Activated T-helper 1 cell treated with anti-CD3 and anti-CD28 coated beads, Interleukin-12 subunit alpha, Interleukin-12 subunit beta, Interleukin-2, Interleukin-4 antibody, amounts not matched to agents 30 ng/mL and 10 ng/mL and 1 ng/mL, durations not matched to agents 14 hours and 24 hours and 36 hours (primary cell): ENCODE measurements around the gene PRXL2B. TPM values are rescaled to one million over a fixed set of nuclear protein-coding genes. Genes with fewer than 3 reads are reported as not detected.
"Not testable (repeated sequence)": the region's sequence is repeated elsewhere in the genome, so short reads cannot be mapped to it uniquely, and the experiment has no call there.

ENCODE experiments used
- DNase-seq: peaks from one replicate; pipeline ENCODE4 v3.0.0; 2021; ENCODE audit warnings: low spot score
- H3K27ac Mint-ChIP-seq: one replicate; pipeline ENCODE4 v1.8.0; 2021; ENCODE audit warnings: mild to moderate bottlenecking, mixed read lengths
- H3K27me3 Mint-ChIP-seq: one replicate; pipeline ENCODE4 v1.8.0; 2022; ENCODE audit warnings: mild to moderate bottlenecking, moderate library complexity, mixed read lengths; ENCODE audit not compliant: insufficient read depth
- H3K36me3 Mint-ChIP-seq: one replicate; pipeline ENCODE4 v1.8.0; 2021; ENCODE audit warnings: low read depth, mixed read lengths
- H3K4me1 Mint-ChIP-seq: one replicate; pipeline ENCODE4 v1.8.0; 2021; ENCODE audit warnings: low read depth, mixed read lengths
- H3K4me3 Mint-ChIP-seq: one replicate; pipeline ENCODE4 v1.8.0; 2021; ENCODE audit warnings: mild to moderate bottlenecking, moderate library complexity, mixed read lengths
- H3K9me3 Mint-ChIP-seq: one replicate; pipeline ENCODE4 v1.8.0; 2021; ENCODE audit warnings: mixed read lengths
- intact Hi-C: fragments of 100-400 bp; cut with micrococcal nuclease; formaldehyde crosslinking; loops from one replicate; pipeline ENCODE4 v1.15.1; 2024
- total RNA-seq: library from RNA; stranded (reverse); gene quantifications from 2 replicates; pipeline ENCODE4 v1.2.3, GENCODE V29; 2022

The PRXL2B gene
- total RNA-seq, 1 donor from 2014 or later: 39.5 TPM

DNA sequence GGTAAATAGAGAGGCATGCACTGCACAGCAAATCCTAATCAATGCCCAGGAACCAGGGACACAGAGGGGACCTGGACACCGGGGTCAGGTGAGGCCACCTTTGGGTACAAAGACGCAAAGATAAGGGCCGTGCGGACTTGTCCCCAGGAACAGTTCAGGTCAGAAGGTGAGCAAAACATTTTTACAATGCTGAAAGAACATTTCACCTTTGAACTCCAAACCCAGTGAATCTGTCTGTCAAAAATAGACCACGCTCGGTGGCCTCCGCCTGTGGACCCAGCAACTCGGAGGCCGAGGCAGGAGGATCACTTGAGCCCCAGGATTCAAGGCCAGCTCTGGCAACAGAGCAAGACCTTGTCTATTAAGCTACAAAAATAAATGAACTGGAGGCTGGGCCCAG is 15.2 kb upstream of the PRXL2B start:
- H3K27me3 Mint-ChIP-seq: no peaks in the 10 kb centered on the region
- peaks cover 31% of the 10 kb centered on the region for H3K4me1 Mint-ChIP-seq
- peaks cover 28% of the 10 kb centered on the region for H3K9me3 Mint-ChIP-seq
- H3K27ac Mint-ChIP-seq: no peak overlapping the region
- no peak for DNase-seq
- peaks cover 21% of the 10 kb centered on the region for H3K36me3 Mint-ChIP-seq
- intact Hi-C loops: no loop called here
- no peak overlapping the region for H3K4me3 Mint-ChIP-seq

DNA sequence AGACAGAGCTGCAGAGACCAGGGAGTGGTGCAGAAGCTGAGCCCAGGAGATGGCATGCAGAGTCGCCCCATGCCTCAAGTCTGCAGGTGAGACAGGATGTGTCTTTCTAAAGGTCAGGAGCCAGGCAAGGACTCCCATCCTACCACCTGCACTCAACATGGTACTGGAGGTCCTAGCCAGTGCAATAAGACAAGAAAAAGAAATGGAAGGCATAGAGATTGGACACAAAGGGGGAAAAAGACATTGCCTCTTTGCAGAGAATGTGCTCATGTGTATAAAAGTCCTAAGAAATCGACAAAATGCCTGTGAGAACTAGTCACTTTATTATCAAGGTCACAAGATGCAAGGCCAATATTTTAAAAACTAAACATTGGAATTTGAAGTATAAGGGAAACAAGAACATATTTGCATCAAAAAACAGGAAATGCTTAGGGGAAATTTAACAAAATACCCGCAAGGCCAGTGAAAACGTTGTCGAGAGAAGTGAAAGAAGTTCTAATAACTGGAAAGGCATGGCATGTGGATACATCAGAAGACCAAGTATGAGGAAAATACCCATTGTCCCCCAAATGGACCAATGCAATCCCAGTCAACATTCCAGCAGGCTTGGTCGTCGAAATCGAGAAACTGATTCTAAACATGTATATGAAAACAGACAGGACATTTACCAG is 13.2 kb upstream of the PRXL2B start:
- DNase-seq: no peak
- intact Hi-C loops: no loop called here
- H3K36me3 Mint-ChIP-seq: peaks cover 21% of the 10 kb centered on the region
- H3K27ac Mint-ChIP-seq: peak overlapping the region; percentile 32
- no peaks in the 10 kb centered on the region for H3K27me3 Mint-ChIP-seq
- peaks cover 44% of the 10 kb centered on the region for H3K4me1 Mint-ChIP-seq
- H3K4me3 Mint-ChIP-seq: peak overlapping the region; percentile 47
- peaks cover 28% of the 10 kb centered on the region for H3K9me3 Mint-ChIP-seq

DNA sequence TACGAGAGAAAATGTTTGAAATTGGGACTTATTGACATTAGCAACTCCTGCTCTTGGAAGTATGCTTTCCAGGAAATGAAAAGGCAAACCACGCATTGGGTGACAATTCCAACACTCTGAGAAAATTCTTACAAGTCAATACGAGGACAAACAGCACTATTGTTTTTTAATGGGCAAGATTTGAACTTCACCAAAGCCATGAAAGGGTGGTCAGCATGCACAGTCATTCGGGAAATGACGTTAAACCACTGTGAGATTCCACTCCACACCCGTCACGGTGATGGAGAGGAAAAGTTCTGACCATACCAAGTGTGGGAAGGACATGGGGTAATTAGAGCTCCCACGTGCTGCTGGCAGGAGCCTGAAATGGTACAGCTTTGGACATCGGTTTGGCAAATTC is 12.2 kb upstream of the PRXL2B start:
- H3K27ac Mint-ChIP-seq: peak overlapping the region; percentile 29
- no peak for DNase-seq
- H3K9me3 Mint-ChIP-seq: peaks cover 28% of the 10 kb centered on the region
- intact Hi-C loops: no loop called here
- no peaks in the 10 kb centered on the region for H3K27me3 Mint-ChIP-seq
- H3K4me1 Mint-ChIP-seq: peaks cover 53% of the 10 kb centered on the region
- H3K4me3 Mint-ChIP-seq: no peak overlapping the region
- H3K36me3 Mint-ChIP-seq: peaks cover 24% of the 10 kb centered on the region

DNA sequence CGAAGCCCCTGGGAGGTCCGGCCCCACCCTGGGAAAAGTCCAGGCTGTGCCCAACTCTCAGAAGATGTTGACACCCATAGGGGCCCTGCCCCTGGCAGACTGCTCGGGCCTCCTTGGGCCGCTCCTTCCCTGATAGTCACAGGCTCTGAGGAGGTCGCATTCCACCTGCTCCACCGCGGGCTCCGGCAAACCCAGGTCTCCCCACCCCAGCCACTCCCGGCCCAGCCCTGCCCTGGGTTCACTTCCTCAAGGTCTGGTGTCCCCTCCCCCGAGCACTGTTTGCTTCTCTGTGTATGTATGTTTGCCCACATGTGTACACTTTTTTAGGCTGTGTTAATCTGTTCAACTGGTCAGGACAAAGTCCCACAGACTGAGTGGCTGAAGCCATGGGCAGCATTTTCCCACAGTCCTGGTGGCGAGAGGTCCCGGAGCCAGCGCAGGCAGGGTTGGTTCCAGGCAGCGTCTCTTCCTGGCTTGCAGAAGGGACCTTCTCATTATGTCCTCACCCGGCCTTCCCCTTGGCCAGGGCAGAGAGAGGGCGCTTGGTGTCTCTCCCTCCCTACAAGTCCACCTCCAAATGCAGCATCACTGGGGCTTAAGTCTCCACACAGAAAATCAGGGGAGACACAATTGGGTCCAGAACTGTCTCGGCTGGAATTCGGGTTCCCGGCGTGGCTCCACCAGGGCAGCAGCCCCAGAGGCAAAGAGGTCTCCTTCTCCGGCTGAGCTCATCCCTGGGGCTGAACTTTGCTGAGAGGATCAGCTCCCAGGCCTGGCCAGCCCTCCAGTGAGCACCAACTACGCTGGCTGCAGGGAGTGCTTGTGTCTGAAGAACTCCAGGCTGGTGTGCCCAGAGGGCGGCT is 10.5 kb upstream of the PRXL2B start:
- H3K4me3 Mint-ChIP-seq: peak overlapping the region; percentile 19
- DNase-seq: no peak
- H3K36me3 Mint-ChIP-seq: peaks cover 22% of the 10 kb centered on the region
- H3K27ac Mint-ChIP-seq: peak overlapping the region; percentile 78
- peaks cover 67% of the 10 kb centered on the region for H3K4me1 Mint-ChIP-seq
- H3K27me3 Mint-ChIP-seq: no peaks in the 10 kb centered on the region
- intact Hi-C loops: no loop called here
- H3K9me3 Mint-ChIP-seq: peaks cover 24% of the 10 kb centered on the region

DNA sequence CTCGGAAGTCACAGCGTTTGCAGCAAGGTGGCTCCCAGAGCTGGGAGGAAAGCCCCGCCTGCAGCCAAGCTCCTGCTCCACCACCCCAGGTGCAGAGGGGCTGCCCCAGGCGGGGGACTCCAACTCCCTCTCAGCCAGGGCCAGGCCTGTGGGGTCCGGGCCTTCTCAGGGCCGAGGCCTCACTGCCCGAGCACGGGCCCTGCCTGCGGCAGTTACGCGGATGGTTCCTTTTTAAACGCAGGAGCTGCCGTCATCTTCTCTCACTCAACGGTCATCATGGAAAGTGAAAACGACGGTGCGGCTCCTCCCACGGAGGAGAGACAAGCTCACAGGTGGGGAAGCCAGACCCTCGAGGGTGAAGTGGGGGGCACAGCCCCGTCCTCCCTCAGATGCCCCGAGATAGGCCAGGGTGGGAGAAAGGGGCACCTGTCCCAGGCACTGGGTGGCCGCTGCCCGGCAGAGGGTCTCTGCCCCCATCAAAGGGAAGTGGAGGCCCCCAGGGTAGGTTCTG is 9.0 kb upstream of the PRXL2B start:
- peaks cover 82% of the 10 kb centered on the region for H3K4me1 Mint-ChIP-seq
- peaks cover 19% of the 10 kb centered on the region for H3K9me3 Mint-ChIP-seq
- peak; percentile 34 for DNase-seq
- peak overlapping the region; percentile 70 for H3K4me3 Mint-ChIP-seq
- H3K27me3 Mint-ChIP-seq: not testable (repeated sequence)
- H3K36me3 Mint-ChIP-seq: peaks cover 21% of the 10 kb centered on the region
- intact Hi-C loops: loop anchor here (1.0 to 2.0 kb wide), 5 partner anchors 9 to 165 kb away; partner anchors contain the start of genes PEX10, PRXL2B and TNFRSF14
- peak overlapping the region; percentile 95 for H3K27ac Mint-ChIP-seq

DNA sequence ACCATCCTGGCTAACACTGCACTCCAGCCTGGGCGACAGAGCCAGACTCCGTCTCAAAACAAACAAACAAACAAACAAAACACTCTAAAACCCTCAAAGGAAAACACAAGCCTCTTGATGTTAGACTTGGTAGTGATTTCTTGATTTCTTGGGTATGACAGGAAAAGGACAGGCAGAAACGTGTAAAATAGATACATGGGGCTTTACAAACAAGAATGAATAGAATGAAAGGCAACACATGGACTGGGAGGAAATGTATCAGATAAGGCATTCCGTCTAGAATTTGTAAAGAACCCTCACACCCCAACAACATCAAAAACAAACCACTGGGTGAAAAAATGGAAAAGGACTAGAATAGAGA is 7.8 kb upstream of the PRXL2B start:
- Mint-ChIP-seq H3K9me3 (peaks cover 8% of the 10 kb centered on the region), H3K27me3 (no peaks in the 10 kb centered on the region), H3K4me1 (peaks cover 83% of the 10 kb centered on the region), H3K27ac (peak overlapping the region; percentile 95), H3K4me3 (peak overlapping the region; percentile 42), H3K36me3 (peaks cover 14% of the 10 kb centered on the region)
- DNase-seq: no peak
- intact Hi-C loops: loop anchor here (1.0 to 2.0 kb wide), 5 partner anchors 8 to 166 kb away; partner anchors contain the start of genes PEX10, PRXL2B and TNFRSF14

DNA sequence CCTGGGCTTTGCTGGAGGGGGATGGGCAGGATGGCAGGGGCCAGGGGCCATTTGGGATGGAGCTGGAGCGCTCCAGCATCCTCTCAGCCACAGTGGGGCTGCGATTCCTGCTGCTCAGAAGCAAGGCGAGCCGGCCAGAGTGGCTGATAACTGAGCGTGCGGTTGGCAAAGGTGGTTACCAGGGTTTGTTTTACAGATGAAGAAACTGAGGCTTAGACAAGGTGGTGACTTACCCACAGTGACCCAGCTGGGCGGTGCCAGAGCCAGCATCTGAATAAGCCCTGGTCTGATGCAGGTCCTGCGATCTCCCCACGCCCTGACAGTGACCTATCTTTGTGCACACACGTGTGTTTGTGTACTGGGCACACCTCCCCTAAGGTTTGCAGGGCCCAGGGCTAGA is 5.9 kb upstream of the PRXL2B start:
- Mint-ChIP-seq H3K27ac (peak overlapping the region; percentile 72), H3K36me3 (peaks cover 8% of the 10 kb centered on the region), H3K4me1 (peaks cover 84% of the 10 kb centered on the region), H3K9me3 (no peaks in the 10 kb centered on the region), H3K4me3 (no peak overlapping the region), H3K27me3 (no peaks in the 10 kb centered on the region)
- no peak for DNase-seq
- intact Hi-C loops: loop anchor here (10.0 kb wide), 1 partner anchor 1044 kb away; the partner anchor contains the start of gene TPRG1L

DNA sequence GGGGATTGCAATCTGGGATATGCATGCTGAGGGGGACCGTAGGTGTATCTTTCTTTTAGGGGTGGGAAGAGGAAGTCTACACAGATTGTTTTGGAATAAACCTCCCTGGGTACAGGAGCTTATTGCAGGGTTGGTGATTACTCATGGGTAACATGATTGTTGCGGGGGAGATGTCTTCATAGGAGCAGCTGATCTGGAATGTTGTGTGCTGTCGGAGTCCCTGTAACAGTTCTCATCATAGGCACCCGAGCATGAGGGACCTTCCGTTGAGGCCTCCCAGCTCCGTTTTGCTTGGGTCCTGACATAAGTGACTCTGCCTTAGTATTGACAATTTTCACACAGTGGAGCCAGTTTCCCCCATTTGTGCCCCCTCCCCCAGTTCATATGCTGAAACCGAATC is 4.2 kb upstream of the PRXL2B start:
- H3K27me3 Mint-ChIP-seq: no peaks in the 10 kb centered on the region
- no peak for DNase-seq
- intact Hi-C loops: loop anchor here (10.0 kb wide), 1 partner anchor 1042 kb away; the partner anchor contains the start of gene TPRG1L
- H3K36me3 Mint-ChIP-seq: peaks cover 6% of the 10 kb centered on the region
- peak overlapping the region; percentile 45 for H3K27ac Mint-ChIP-seq
- no peak overlapping the region for H3K4me3 Mint-ChIP-seq
- peaks cover 74% of the 10 kb centered on the region for H3K4me1 Mint-ChIP-seq
- H3K9me3 Mint-ChIP-seq: no peaks in the 10 kb centered on the region

DNA sequence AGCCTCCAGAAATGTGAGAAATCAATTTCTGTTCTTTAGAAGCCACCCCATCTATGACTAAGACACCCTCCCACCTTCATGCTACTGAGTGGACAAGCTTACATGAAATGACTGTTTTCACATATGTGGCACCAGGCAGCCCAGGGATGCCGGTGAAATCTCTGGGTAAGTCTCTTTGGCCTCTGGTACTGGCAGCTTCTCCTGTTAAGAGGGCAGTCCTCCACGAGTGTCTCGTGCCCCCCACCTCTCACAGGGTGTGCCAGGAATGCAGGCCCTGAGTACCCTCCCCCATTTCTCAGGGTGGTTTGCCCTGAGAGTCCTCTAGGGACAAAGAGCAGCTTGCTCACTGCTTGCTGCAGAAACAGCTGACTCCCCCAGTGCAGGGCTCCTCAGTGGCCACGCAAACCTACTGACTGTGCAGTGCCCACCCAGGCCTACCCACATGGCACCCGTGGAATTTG is 3.2 kb upstream of the PRXL2B start:
- Mint-ChIP-seq H3K4me1 (peaks cover 66% of the 10 kb centered on the region), H3K36me3 (peaks cover 6% of the 10 kb centered on the region), H3K27ac (peak overlapping the region; percentile 94), H3K9me3 (no peaks in the 10 kb centered on the region), H3K4me3 (peak overlapping the region; percentile 86), H3K27me3 (no peaks in the 10 kb centered on the region)
- DNase-seq: no peak
- intact Hi-C loops: loop anchor here (10.0 kb wide), 1 partner anchor 1041 kb away; the partner anchor contains the start of gene TPRG1L

DNA sequence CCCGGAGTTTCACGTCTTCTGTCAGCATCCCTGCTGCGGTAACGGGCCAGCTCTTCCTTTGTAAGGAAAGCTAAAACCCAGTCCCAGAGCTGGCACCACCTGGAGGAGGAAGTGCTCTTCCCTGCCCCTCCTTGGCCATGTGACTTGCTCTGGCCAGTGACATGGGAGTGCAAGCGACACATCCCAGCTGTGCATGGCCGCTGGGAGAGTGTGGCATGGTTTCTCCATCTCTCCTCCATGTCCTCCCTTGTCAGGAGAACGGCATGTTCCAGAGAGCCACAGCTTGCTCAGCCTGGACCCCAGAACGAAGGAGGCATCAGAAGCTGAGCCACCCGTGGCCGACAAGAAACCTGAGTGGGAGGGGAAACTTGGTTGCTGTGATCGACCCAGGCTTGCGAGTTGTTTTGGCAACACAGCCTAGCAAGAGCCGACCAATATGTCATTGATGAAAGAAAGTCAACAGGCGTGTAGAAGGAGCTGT is 2.7 kb upstream of the PRXL2B start:
- H3K36me3 Mint-ChIP-seq: peaks cover 4% of the 10 kb centered on the region
- peak overlapping the region; percentile 86 for H3K4me3 Mint-ChIP-seq
- no peaks in the 10 kb centered on the region for H3K27me3 Mint-ChIP-seq
- H3K9me3 Mint-ChIP-seq: no peaks in the 10 kb centered on the region
- H3K4me1 Mint-ChIP-seq: peaks cover 60% of the 10 kb centered on the region
- DNase-seq: no peak
- peak overlapping the region; percentile 94 for H3K27ac Mint-ChIP-seq
- intact Hi-C loops: loop anchor here (10.0 kb wide), 1 partner anchor 1041 kb away; the partner anchor contains the start of gene TPRG1L

DNA sequence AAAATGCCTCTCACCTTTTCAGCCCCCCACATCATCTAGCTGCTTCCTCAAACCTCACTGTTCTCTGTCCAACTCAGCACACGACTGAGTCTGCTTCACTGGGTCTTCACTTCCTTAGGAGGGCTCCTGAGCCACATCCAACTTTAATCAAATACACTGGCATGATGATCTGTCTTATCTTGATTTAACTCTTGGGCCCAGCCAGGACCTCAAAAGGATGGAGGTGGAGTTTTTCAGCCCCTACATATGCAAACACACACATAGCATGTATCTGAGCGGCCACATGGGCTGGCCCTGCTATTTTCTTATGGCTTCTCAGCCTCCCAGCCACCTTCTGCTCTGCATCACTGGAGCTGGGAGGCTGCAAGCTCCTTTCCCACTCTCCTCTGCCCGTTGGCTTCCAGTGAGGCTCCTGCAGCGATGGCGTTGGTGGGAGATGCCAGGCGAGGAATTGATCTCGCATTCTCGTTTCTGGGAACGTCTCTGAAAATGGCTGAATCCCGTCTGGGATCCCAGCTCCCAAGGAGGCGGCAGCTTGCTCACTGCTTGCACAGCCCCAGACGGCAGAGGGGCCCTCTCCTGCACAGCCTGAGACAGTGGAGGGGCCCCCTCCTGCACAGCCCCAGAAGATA is 1.8 kb upstream of the PRXL2B start:
- Mint-ChIP-seq H3K27ac (peak overlapping the region; percentile 94), H3K36me3 (peaks cover 3% of the 10 kb centered on the region), H3K4me1 (peaks cover 52% of the 10 kb centered on the region), H3K4me3 (peak overlapping the region; percentile 86), H3K27me3 (no peaks in the 10 kb centered on the region), H3K9me3 (no peaks in the 10 kb centered on the region)
- DNase-seq: no peak
- intact Hi-C loops: loop anchor here (10.0 kb wide), 1 partner anchor 1040 kb away; the partner anchor contains the start of gene TPRG1L
